Right atrium auricular region (tissue), 2 donors: ENCODE results near the gene LAMB1. TPM values are rescaled to one million over a fixed set of nuclear protein-coding genes. Genes with fewer than 3 reads are reported as not detected.

ENCODE experiments used
- DNase-seq: peaks from one replicate; pipeline ENCODE4 v3.0.0-alpha.2; 2019; ENCODE audit warnings: low spot score
- H3K27ac ChIP-seq, 2 donors: fragments of 200-600 bp; sonication (generic); 1 replicate in 1 of 2; 2 replicates in 1 of 2; pipeline ENCODE4 v1.5.1; 2016 to 2019
- H3K27me3 ChIP-seq, 2 donors: fragments of 200-600 bp; sonication (generic); one replicate each; pipeline versions ENCODE4 v1.5.1 to v1.6.0; 2017 to 2019
- H3K36me3 ChIP-seq: fragments of 200-600 bp; sonication (generic); one replicate; pipeline ENCODE4 v1.5.1; 2016
- H3K4me1 ChIP-seq, 2 donors: fragments of 200-600 bp; sonication (generic); one replicate each; pipeline versions ENCODE4 v1.5.1 to v1.6.0; 2017 to 2019
- H3K4me3 ChIP-seq, 2 donors: fragments of 200-600 bp; sonication (generic); 1 replicate in 1 of 2; 2 replicates in 1 of 2; pipeline ENCODE4 v1.5.1; 2017 to 2019; ENCODE audit warnings: mild to moderate bottlenecking in 1 of 2, moderate library complexity in 1 of 2
- H3K9me3 ChIP-seq, 2 donors: fragments of 200-600 bp; sonication (generic); one replicate each; pipeline ENCODE4 v1.5.1; 2019
- CTCF ChIP-seq, 2 donors: fragments of 200-600 bp; sonication (generic); IDR thresholded peaks; one replicate each; pipeline ENCODE4 v1.5.1; 2019; ENCODE audit warnings: antibody characterized with exemption in 2 of 2
- total RNA-seq, 2 donors: library from RNA; depleted of rRNA; stranded (reverse); fragments of >200 nt; gene quantifications; one replicate each; pipeline ENCODE4 v1.1.0, GENCODE V29; 2016

LAMB1 gene
- total RNA-seq, 2 donors from 2014 or later, result 52.2 to 60.7 TPM

GRCh38 chr7:108012499-108013430 lies 9.8 kb upstream of the LAMB1 start:
- Histone ChIP-seq H3K4me3 (no peak overlapping the region), H3K4me1 (no peaks in the 10 kb centered on the region), H3K36me3 (no peaks in the 10 kb centered on the region), H3K27ac (no peak overlapping the region), H3K9me3 (no peaks in the 10 kb centered on the region), H3K27me3 (peaks cover 0 to 4% of the 10 kb centered on the region in 2 donors)
- no peak for TF ChIP-seq CTCF (IDR thresholded peaks at IDR 0.05)
- DNase-seq, result no peak

GRCh38 chr7:108010377-108010776 lies 7.4 kb upstream of the LAMB1 start:
- no peak overlapping the region for H3K4me3 ChIP-seq
- no peak overlapping the region for H3K27ac ChIP-seq
- H3K4me1 ChIP-seq, result no peaks in the 10 kb centered on the region
- no peak for TF ChIP-seq CTCF (IDR thresholded peaks at IDR 0.05)
- H3K27me3 ChIP-seq, result peaks cover 0 to 4% of the 10 kb centered on the region in 2 donors
- H3K9me3 ChIP-seq, result no peaks in the 10 kb centered on the region
- no peaks in the 10 kb centered on the region for H3K36me3 ChIP-seq
- DNase-seq, result no peak

GRCh38 chr7:108009873-108010272 lies 6.9 kb upstream of the LAMB1 start:
- no peak overlapping the region for H3K27ac ChIP-seq
- H3K9me3 ChIP-seq, result no peaks in the 10 kb centered on the region
- no peak for DNase-seq
- H3K36me3 ChIP-seq, result no peaks in the 10 kb centered on the region
- no peak overlapping the region for H3K4me3 ChIP-seq
- no peak for TF ChIP-seq CTCF (IDR thresholded peaks at IDR 0.05)
- peaks cover 0 to 4% of the 10 kb centered on the region in 2 donors for H3K27me3 ChIP-seq
- H3K4me1 ChIP-seq, result no peaks in the 10 kb centered on the region

GRCh38 chr7:108008827-108009226 lies 5.9 kb upstream of the LAMB1 start:
- Histone ChIP-seq H3K4me1 (peaks cover 0 to 7% of the 10 kb centered on the region in 2 donors), H3K36me3 (no peaks in the 10 kb centered on the region)
- no peak for TF ChIP-seq CTCF (IDR thresholded peaks at IDR 0.05)

GRCh38 chr7:108008240-108008639 lies 5.3 kb upstream of the LAMB1 start:
- H3K4me1 ChIP-seq, result peaks cover 0 to 13% of the 10 kb centered on the region in 2 donors
- DNase-seq, result no peak
- H3K4me3 ChIP-seq, result no peak overlapping the region
- no peaks in the 10 kb centered on the region for H3K9me3 ChIP-seq
- no peak overlapping the region for H3K27ac ChIP-seq
- H3K27me3 ChIP-seq, result peaks cover 0 to 4% of the 10 kb centered on the region in 2 donors
- TF ChIP-seq CTCF (IDR thresholded peaks at IDR 0.05), result no peak
- no peaks in the 10 kb centered on the region for H3K36me3 ChIP-seq

More at GRCh38 chr7:108008827-108009226, 5.9 kb upstream of the LAMB1 start:
- Histone ChIP-seq H3K9me3 (no peaks in the 10 kb centered on the region), H3K4me3 (no peak overlapping the region), H3K27me3 (peaks cover 0 to 4% of the 10 kb centered on the region in 2 donors), H3K27ac (no peak overlapping the region)
- no peak for DNase-seq
